Panc1 (cell line): Measurements from ENCODE around the gene ALOX5. TPM values are rescaled to one million over a fixed set of nuclear protein-coding genes. Genes with fewer than 3 reads are reported as not detected.

Experiments used
- ATAC-seq: fragments of 200-7000 bp; cut with Tn5 transposase; 2 replicates; pipeline ENCODE4 v1.9.1; 2020; ENCODE audit warnings: mild to moderate bottlenecking, moderate library complexity
- BruUV-seq: library from RNA; stranded (reverse); fragments of 400-500 nt; replicated peaks from 2 replicates; lab custom pipeline; 2021; lab: Mats Ljungman, UMichigan
- CTCF ChIA-PET: fragments of 300-600 bp; sonication (Branson Sonifier 250); formaldehyde crosslinking; loops from one replicate; lab custom pipeline; 2022; ENCODE audit warnings: antibody characterized with exemption; lab: Charles Lee
- POLR2A ChIA-PET: fragments of 300-600 bp; sonication (Branson Sonifier 250); formaldehyde crosslinking; loops from one replicate; lab custom pipeline; 2022; ENCODE audit warnings: antibody characterized with exemption; lab: Charles Lee
- DNase-seq: peaks from one replicate; pipeline ENCODE4 v3.0.0-alpha.2; 2010; ENCODE audit warnings: low read depth, low spot score
- H3K27ac ChIP-seq: 2 replicates; pipeline ENCODE4 v1.5.1; 2011; ENCODE audit warnings: mild to moderate bottlenecking, low read length, inconsistent platforms
- H3K27me3 ChIP-seq: fragments of 200-500 bp; sonication (Bioruptor generic); 2 replicates; pipeline ENCODE4 v1.6.0; 2014; ENCODE audit warnings: low read length, inconsistent platforms; ENCODE audit not compliant: control insufficient read depth, insufficient read depth
- H3K36me3 ChIP-seq: fragments of 200-500 bp; sonication (Bioruptor generic); 2 replicates; pipeline ENCODE4 v1.5.1; 2014; ENCODE audit warnings: inconsistent platforms, mild to moderate bottlenecking, low read length, moderate library complexity; ENCODE audit not compliant: control insufficient read depth, insufficient read depth
- H3K4me1 ChIP-seq: 2 replicates; pipeline ENCODE4 v1.5.1; 2011; ENCODE audit warnings: inconsistent platforms, mild to moderate bottlenecking, low read length, moderate library complexity; ENCODE audit not compliant: control insufficient read depth, insufficient read depth
- H3K4me3 ChIP-seq, 2 experiments: 2 replicates each; pipeline ENCODE4 v1.5.1; 2011 to 2012; ENCODE audit warnings: low read depth in 2 of 2, low read length in 2 of 2, mild to moderate bottlenecking in 2 of 2, inconsistent platforms in 1 of 2, moderate library complexity in 1 of 2
- H3K9me3 ChIP-seq: fragments of 200-500 bp; sonication (Bioruptor generic); 2 replicates; pipeline ENCODE4 v1.5.1; 2014; ENCODE audit warnings: low read depth, mild to moderate bottlenecking, inconsistent platforms, low read length, moderate library complexity; ENCODE audit not compliant: control insufficient read depth, insufficient read depth
- POLR2AphosphoS5 ChIP-seq: IDR thresholded peaks from 2 replicates; pipeline ENCODE4 v1.6.1; 2012; ENCODE audit warnings: mild to moderate bottlenecking, low read depth, low read length, moderate library complexity
- SIN3A ChIP-seq: IDR thresholded peaks from 2 replicates; pipeline ENCODE4 v1.6.1; 2012; ENCODE audit warnings: low read depth, mild to moderate bottlenecking, low read length, moderate library complexity, borderline replicate concordance; ENCODE audit not compliant: insufficient read depth
- in situ Hi-C: cut with HindIII; loops from 2 replicates; pipeline ENCODE4 v1.10.0; 2016; ENCODE audit warnings: low sequenced_read_pairs, low pct_unique_long_range_greater_than_20kb
- intact Hi-C: fragments of 100-400 bp; cut with micrococcal nuclease; formaldehyde crosslinking; loops from one replicate; pipeline ENCODE4 v1.10.0; 2022; ENCODE audit not compliant: unreplicated experiment
- total RNA-seq: library from RNA; stranded (reverse); gene quantifications from one replicate; pipeline ENCODE4 v1.2.1, GENCODE V29; 2021; ENCODE audit not compliant: unreplicated experiment
- TF ChIP-seq, protein P1 (sequence below), 2 experiments: IDR thresholded peaks; 2 replicates each; pipeline ENCODE4 v1.6.1; 2011 to 2012; ENCODE audit warnings: low read depth in 2 of 2, control low read depth in 1 of 2, low read length in 1 of 2, mild to moderate bottlenecking in 1 of 2, moderate library complexity in 1 of 2; ENCODE audit not compliant: insufficient read depth in 1 of 2

The ALOX5 gene
- total RNA-seq, 1 experiment from 2014 or later, result 0.82 TPM

- H3K4me3 ChIP-seq, result no peak overlapping the region
Measured at GRCh38 chr10:45441239-45442190, 67.5 kb downstream of the ALOX5 start.

DNA sequence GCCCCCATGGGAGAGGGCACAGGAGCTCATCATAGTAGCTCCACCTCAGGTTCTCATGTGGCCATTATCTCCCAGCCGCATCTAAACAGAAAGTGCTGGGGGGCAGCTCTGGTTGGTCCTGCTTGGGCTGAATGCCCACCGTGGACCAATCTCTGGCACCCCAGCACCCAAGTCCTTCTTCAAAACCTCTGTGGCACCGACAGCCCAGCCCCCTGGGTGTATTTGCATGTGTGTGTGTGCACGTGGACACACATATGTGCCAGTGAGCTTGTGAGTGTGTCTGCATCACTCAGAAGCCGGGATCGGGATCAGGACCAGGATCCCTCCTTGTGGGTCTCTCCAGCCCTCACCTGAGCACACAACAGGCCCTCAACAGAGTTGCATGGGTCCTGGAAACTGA is 68.2 kb downstream of the ALOX5 start:
- no TSS peak for BruUV-seq
- CTCF ChIA-PET, result no interaction called here
- Histone ChIP-seq H3K27ac (no peak overlapping the region), H3K9me3 (no peaks in the 10 kb centered on the region), H3K4me1 (no peaks in the 10 kb centered on the region), H3K36me3 (no peaks in the 10 kb centered on the region), H3K27me3 (no peaks in the 10 kb centered on the region; the same call in 1 of the 2 replicates), H3K4me3 (no peak overlapping the region)
- no peak for TF ChIP-seq POLR2AphosphoS5
- TF ChIP-seq, protein P1, sequence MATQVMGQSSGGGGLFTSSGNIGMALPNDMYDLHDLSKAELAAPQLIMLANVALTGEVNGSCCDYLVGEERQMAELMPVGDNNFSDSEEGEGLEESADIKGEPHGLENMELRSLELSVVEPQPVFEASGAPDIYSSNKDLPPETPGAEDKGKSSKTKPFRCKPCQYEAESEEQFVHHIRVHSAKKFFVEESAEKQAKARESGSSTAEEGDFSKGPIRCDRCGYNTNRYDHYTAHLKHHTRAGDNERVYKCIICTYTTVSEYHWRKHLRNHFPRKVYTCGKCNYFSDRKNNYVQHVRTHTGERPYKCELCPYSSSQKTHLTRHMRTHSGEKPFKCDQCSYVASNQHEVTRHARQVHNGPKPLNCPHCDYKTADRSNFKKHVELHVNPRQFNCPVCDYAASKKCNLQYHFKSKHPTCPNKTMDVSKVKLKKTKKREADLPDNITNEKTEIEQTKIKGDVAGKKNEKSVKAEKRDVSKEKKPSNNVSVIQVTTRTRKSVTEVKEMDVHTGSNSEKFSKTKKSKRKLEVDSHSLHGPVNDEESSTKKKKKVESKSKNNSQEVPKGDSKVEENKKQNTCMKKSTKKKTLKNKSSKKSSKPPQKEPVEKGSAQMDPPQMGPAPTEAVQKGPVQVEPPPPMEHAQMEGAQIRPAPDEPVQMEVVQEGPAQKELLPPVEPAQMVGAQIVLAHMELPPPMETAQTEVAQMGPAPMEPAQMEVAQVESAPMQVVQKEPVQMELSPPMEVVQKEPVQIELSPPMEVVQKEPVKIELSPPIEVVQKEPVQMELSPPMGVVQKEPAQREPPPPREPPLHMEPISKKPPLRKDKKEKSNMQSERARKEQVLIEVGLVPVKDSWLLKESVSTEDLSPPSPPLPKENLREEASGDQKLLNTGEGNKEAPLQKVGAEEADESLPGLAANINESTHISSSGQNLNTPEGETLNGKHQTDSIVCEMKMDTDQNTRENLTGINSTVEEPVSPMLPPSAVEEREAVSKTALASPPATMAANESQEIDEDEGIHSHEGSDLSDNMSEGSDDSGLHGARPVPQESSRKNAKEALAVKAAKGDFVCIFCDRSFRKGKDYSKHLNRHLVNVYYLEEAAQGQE (IDR thresholded peaks at IDR 0.05; ENCODE audit: insufficient read depth in 1 of 2, low read depth in 2 of 2, low read length in 1 of 2), result no peak
- DNase-seq, result no peak
- in situ Hi-C loops (no loop called here), intact Hi-C loops (no loop called here)
- POLR2A ChIA-PET, result no interaction called here
- no peak for ATAC-seq

More at GRCh38 chr10:45441239-45442190, 67.5 kb downstream of the ALOX5 start:
- H3K27ac ChIP-seq, result no peak overlapping the region
- no peak for DNase-seq
- no peaks in the 10 kb centered on the region; the same call in 1 of the 2 replicates for H3K27me3 ChIP-seq
- no peaks in the 10 kb centered on the region for H3K4me1 ChIP-seq
- no peak for TF ChIP-seq POLR2AphosphoS5
- no peak for TF ChIP-seq SIN3A
- TF ChIP-seq, protein P1 (IDR thresholded peaks at IDR 0.05; ENCODE audit: insufficient read depth in 1 of 2, low read depth in 2 of 2, low read length in 1 of 2), result no peak
- no TSS peak for BruUV-seq
- ChIA-PET CTCF (no interaction called here), POLR2A (no interaction called here)
- ATAC-seq, result no peak
- in situ Hi-C loops, result no loop called here
- no peaks in the 10 kb centered on the region for H3K9me3 ChIP-seq
- intact Hi-C loops, result no loop called here
- no peaks in the 10 kb centered on the region for H3K36me3 ChIP-seq
